Mononuclear cell (primary cell): ENCODE measurements around the gene DYNLT2B. TPM values are rescaled to one million over a fixed set of nuclear protein-coding genes. Genes with fewer than 3 reads are reported as not detected.
"Not testable (repeated sequence)": the region's sequence is repeated elsewhere in the genome, so short reads cannot be mapped to it uniquely, and the experiment has no call there.

Experiments used
- H3K27me3 ChIP-seq: 2 replicates; pipeline ENCODE4 v1.6.0; 2011; ENCODE audit warnings: low read length, control low read depth; ENCODE audit not compliant: insufficient read depth
- H3K4me1 ChIP-seq: 2 replicates; pipeline ENCODE4 v1.5.1; 2011; ENCODE audit warnings: mild to moderate bottlenecking, low read length, control low read depth; ENCODE audit not compliant: insufficient read depth
- H3K4me3 ChIP-seq: 2 replicates; pipeline ENCODE4 v1.5.1; 2011; ENCODE audit warnings: mild to moderate bottlenecking, low read length, moderate library complexity
- H3K9me3 ChIP-seq: 2 replicates; pipeline ENCODE4 v1.5.1; 2011; ENCODE audit warnings: low read depth, mild to moderate bottlenecking, control low read depth, low read length
- total RNA-seq: library from RNA; depleted of rRNA; stranded (reverse); fragments of >200 nt; gene quantifications from one replicate; pipeline ENCODE4 v1.2.3, GENCODE V29; 2012

Gene DYNLT2B
- total RNA-seq, 1 donor = 2.2 TPM

- Histone ChIP-seq H3K27me3 (no peaks in the 10 kb centered on the region), H3K4me3 (no peak overlapping the region), H3K4me1 (peaks cover 18% of the 10 kb centered on the region), H3K9me3 (no peaks in the 10 kb centered on the region)
Observed at GRCh38 chr3:196268284-196269163, 49.5 kb downstream of the DYNLT2B start.

GRCh38 chr3:196263819-196264218 is 54.2 kb downstream of the DYNLT2B start:
- H3K4me1 ChIP-seq = peaks cover 8% of the 10 kb centered on the region
- H3K27me3 ChIP-seq = no peaks in the 10 kb centered on the region
- H3K9me3 ChIP-seq = no peaks in the 10 kb centered on the region
- H3K4me3 ChIP-seq = no peak overlapping the region

DNA sequence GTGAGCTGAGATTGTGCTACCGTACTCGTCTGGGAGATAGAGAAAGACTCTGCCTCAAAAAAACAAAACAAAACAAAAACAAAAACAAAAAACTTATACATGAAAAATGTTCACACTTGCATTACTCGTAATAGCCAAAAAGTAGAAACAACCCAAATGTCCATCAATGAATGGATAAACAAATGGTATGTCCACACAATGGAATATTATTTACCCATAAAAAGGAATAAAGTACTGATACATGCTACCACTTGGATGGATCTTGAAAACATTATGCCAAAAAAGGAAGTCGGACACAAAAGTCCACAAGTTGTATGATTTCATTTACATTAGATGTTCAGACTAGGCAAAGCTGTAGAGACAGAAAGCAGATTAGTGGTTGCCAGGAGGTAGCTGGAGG is 57.3 kb downstream of the DYNLT2B start:
- H3K4me1 ChIP-seq = no peaks in the 10 kb centered on the region
- no peak overlapping the region for H3K4me3 ChIP-seq
- no peaks in the 10 kb centered on the region for H3K9me3 ChIP-seq
- no peaks in the 10 kb centered on the region for H3K27me3 ChIP-seq

DNA sequence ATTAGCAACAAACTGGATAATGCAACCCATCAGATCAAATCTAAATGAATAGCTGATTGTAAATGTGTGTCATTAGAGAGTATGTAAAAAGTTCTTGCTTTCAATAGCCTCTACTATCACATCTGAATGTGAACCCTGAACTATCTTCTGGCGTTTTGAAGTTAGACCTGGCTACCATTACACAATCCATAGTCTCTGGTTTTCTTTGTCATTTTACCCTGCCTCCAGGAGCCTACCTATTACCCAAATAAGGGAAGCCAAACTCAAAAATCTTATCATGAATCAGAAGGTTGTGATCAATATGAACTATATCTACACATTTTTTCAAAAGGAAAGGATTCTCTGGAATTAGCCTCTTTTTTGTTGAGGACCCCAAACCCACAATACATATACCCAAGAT is 62.3 kb downstream of the DYNLT2B start:
- Histone ChIP-seq H3K9me3 (no peaks in the 10 kb centered on the region), H3K4me1 (no peaks in the 10 kb centered on the region), H3K27me3 (no peaks in the 10 kb centered on the region), H3K4me3 (no peak overlapping the region)

DNA sequence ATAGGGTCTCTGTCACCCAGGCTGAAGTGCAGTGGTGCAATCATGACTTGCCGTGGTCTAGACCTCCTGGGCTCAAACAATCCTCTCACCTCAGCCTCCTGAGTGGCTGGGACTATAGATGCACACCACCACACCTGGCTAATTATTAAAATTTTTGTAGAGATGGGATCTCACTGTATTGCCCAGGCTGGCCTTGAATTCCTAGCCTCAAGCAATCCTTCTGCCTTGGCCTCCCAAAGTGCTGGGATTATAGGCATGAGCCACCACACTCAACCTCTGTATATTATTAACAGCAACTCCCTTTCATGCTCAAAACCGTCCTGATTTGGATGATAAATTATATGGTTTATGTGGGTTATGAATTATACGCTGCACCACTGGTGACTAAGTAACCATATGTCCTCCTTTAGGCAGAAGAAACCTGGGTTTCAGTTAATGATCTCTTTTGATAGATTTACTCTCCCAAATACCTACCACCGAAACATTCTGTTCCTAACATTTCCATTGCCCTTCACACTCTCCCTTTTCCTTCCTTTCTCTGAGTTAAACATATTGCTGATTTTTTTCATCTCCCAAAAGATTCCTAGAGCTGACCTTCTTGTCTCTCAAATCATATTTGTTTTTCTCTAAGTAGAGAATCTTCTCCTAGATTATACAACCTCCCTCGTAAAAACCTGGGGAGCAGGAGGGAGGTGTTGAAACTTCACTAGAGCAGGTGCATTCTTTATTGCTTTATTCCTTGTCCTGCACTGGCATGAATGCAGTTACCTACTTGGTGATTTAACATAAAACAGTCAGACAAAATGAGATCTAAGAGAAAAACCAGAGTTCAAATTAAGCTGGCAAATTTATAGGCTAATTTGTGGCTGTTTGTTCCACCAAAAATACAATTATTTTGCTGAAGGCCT is 63.4 kb downstream of the DYNLT2B start:
- H3K4me3 ChIP-seq = no peak overlapping the region
- H3K4me1 ChIP-seq = no peaks in the 10 kb centered on the region
- H3K9me3 ChIP-seq = no peaks in the 10 kb centered on the region
- no peaks in the 10 kb centered on the region for H3K27me3 ChIP-seq

- peaks cover 7% of the 10 kb centered on the region for H3K4me1 ChIP-seq
- no peaks in the 10 kb centered on the region for H3K9me3 ChIP-seq
- no peaks in the 10 kb centered on the region for H3K27me3 ChIP-seq
- no peak overlapping the region for H3K4me3 ChIP-seq
Observed at GRCh38 chr3:196251918-196252317, 66.1 kb downstream of the DYNLT2B start.

- Histone ChIP-seq H3K9me3 (no peaks in the 10 kb centered on the region), H3K4me3 (no peak overlapping the region), H3K4me1 (peaks cover 7% of the 10 kb centered on the region), H3K27me3 (no peaks in the 10 kb centered on the region)
Observed at GRCh38 chr3:196246612-196247308, 71.3 kb downstream of the DYNLT2B start.

DNA sequence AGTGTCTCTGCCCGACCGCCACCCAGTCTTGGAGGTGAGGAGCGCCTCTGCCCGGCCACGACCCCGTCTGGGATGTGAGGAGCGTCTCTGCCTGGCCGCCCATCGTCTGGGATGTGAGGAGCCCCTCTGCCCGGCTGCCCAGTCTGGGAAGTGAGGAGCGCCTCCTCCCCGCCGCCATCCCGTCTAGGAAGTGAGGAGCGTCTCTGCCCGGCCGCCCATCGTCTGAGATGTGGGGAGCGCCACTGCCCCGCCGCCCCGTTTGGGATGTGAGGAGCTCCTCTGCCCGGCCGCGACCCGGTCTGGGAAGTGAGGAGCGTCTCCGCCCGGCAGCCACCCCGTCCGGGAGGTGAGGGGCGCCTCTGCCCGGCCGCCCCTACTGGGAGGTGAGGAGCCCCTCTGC is 73.9 kb downstream of the DYNLT2B start:
- H3K4me3 ChIP-seq = not testable (repeated sequence)

GRCh38 chr3:196241704-196242103 is 76.3 kb downstream of the DYNLT2B start:
- no peaks in the 10 kb centered on the region for H3K4me1 ChIP-seq
- no peaks in the 10 kb centered on the region for H3K9me3 ChIP-seq
- no peak overlapping the region for H3K4me3 ChIP-seq
- no peaks in the 10 kb centered on the region for H3K27me3 ChIP-seq

More for the DNA sequence above, 73.9 kb downstream of the DYNLT2B start:
- H3K27me3 ChIP-seq, H3K9me3 ChIP-seq, H3K4me1 ChIP-seq: not testable (repeated sequence)

Other genes with a start within 250 kb of the DYNLT2B start
- 138 TPM for gene TFRC, start 236.2 kb downstream of the DYNLT2B start, total RNA-seq
- gene ZDHHC19, start 106.8 kb downstream of the DYNLT2B start, total RNA-seq = not detected
- gene SLC51A, start 101.7 kb downstream of the DYNLT2B start, total RNA-seq = 0.31 TPM
- 73.5 TPM for gene PCYT1A, start 30.5 kb downstream of the DYNLT2B start, total RNA-seq
- gene TM4SF19, start 20.1 kb upstream of the DYNLT2B start, total RNA-seq = 1.3 TPM
- gene UBXN7, start 114.2 kb upstream of the DYNLT2B start, total RNA-seq = 50.3 TPM
- gene RNF168, start 185.5 kb upstream of the DYNLT2B start, total RNA-seq = 25.9 TPM
- not detected for gene SMCO1, start 197.1 kb upstream of the DYNLT2B start, total RNA-seq